ENCODE data around the gene DNM1.

GRCh38 chr9:128275198-128276007 is 72.2 kb downstream of the DNM1 start, which contains the start of gene GOLGA2:
- TF ChIP-seq POLR2A (IDR thresholded peaks at IDR 0.05): no peak
- no peak for TF ChIP-seq CTCF (IDR thresholded peaks at IDR 0.05)
- TF ChIP-seq EP300 (IDR thresholded peaks at IDR 0.05): no peak
